Neuronal stem cell (in vitro differentiated cells): ENCODE data around the gene PRTFDC1.

Experiments
- DNase-seq: peaks from one replicate; pipeline ENCODE4 v3.0.0-alpha.2; 2013; ENCODE audit warnings: low spot score
- H2AFZ ChIP-seq: one replicate; pipeline ENCODE4 v1.6.1; 2013; ENCODE audit warnings: mild to moderate bottlenecking, low read length, inconsistent platforms
- H2AK5ac ChIP-seq: 2 replicates; pipeline ENCODE4 v1.6.1; 2013; ENCODE audit warnings: low read depth, mild to moderate bottlenecking, inconsistent platforms, low read length, moderate library complexity, mixed read lengths
- H2BK120ac ChIP-seq: 2 replicates; pipeline ENCODE4 v1.6.1; 2013; ENCODE audit warnings: low read depth, mild to moderate bottlenecking, inconsistent platforms, low read length, moderate library complexity, mixed read lengths
- H2BK12ac ChIP-seq: one replicate; pipeline ENCODE4 v1.6.1; 2013; ENCODE audit warnings: low read length, inconsistent platforms
- H2BK15ac ChIP-seq: 2 replicates; pipeline ENCODE4 v1.6.1; 2013; ENCODE audit warnings: mild to moderate bottlenecking, low read length, inconsistent platforms, mixed read lengths
- H2BK5ac ChIP-seq: one replicate; pipeline ENCODE4 v1.6.1; 2013; ENCODE audit warnings: inconsistent platforms, mild to moderate bottlenecking, low read length, moderate library complexity
- H3K14ac ChIP-seq: one replicate; pipeline ENCODE4 v1.6.1; 2013; ENCODE audit warnings: low read length, inconsistent platforms
- H3K18ac ChIP-seq: 2 replicates; pipeline ENCODE4 v1.6.1; 2013; ENCODE audit warnings: low read length, inconsistent platforms
- H3K23ac ChIP-seq: 2 replicates; pipeline ENCODE4 v1.6.1; 2013; ENCODE audit warnings: low read depth, mild to moderate bottlenecking, mixed read lengths, low read length, inconsistent platforms; ENCODE audit not compliant: poor library complexity
- H3K27ac ChIP-seq: replicated peaks from 3 replicates; pipeline ENCODE4 v1.5.1; 2013; ENCODE audit warnings: low read length, inconsistent platforms
- H3K27me3 ChIP-seq, 3 experiments: 2 replicates each; pipeline ENCODE4 v1.6.1; 2013; ENCODE audit warnings: low read length in 3 of 3, mild to moderate bottlenecking in 2 of 3, inconsistent platforms in 1 of 3, low read depth in 1 of 3, mixed read lengths in 1 of 3, moderate library complexity in 1 of 3; ENCODE audit not compliant: control insufficient read depth in 3 of 3, insufficient read depth in 3 of 3
- H3K36me3 ChIP-seq, 2 donors: replicated peaks in 1 of 2; 2 replicates each; pipeline ENCODE4 v1.6.1; 2013; ENCODE audit warnings: low read length in 2 of 2; ENCODE audit not compliant: control insufficient read depth in 2 of 2, insufficient read depth in 2 of 2
- H3K4ac ChIP-seq: 2 replicates; pipeline ENCODE4 v1.6.1; 2013; ENCODE audit warnings: inconsistent platforms, mild to moderate bottlenecking, low read length, moderate library complexity
- H3K4me1 ChIP-seq, 2 donors: 1 replicate in 1 of 2; 2 replicates in 1 of 2; pipeline ENCODE4 v1.6.1; 2013; ENCODE audit warnings: low read length in 2 of 2, low read depth in 1 of 2; ENCODE audit not compliant: control insufficient read depth in 2 of 2, insufficient read depth in 1 of 2
- H3K4me2 ChIP-seq: one replicate; pipeline ENCODE4 v1.6.1; 2013; ENCODE audit warnings: mild to moderate bottlenecking, low read length, inconsistent platforms; ENCODE audit not compliant: insufficient read depth, poor library complexity, severe bottlenecking
- H3K4me3 ChIP-seq, 2 donors: 2 replicates each; pipeline ENCODE4 v1.5.1; 2013; ENCODE audit warnings: low read length in 2 of 2, mild to moderate bottlenecking in 2 of 2, inconsistent platforms in 1 of 2, moderate library complexity in 1 of 2
- H3K79me1 ChIP-seq: one replicate; pipeline ENCODE4 v1.6.1; 2013; ENCODE audit warnings: low read depth, mild to moderate bottlenecking, inconsistent platforms, low read length, moderate library complexity
- H3K9ac ChIP-seq: one replicate; pipeline ENCODE4 v1.6.1; 2013; ENCODE audit warnings: mild to moderate bottlenecking, low read depth, low read length, inconsistent platforms; ENCODE audit not compliant: poor library complexity
- H3K9me3 ChIP-seq, 2 donors: replicated peaks in 1 of 2; 2 replicates each; pipeline versions ENCODE3 to v1.6.1; 2013; ENCODE audit warnings: low read length in 2 of 2, mild to moderate bottlenecking in 2 of 2, inconsistent platforms in 1 of 2, low read depth in 1 of 2, mixed read lengths in 1 of 2, moderate library complexity in 1 of 2; ENCODE audit not compliant: control insufficient read depth in 2 of 2, insufficient read depth in 1 of 2
- H4K8ac ChIP-seq: one replicate; pipeline ENCODE4 v1.6.1; 2013; ENCODE audit warnings: low read depth, mild to moderate bottlenecking, inconsistent platforms, low read length, moderate library complexity
- H4K91ac ChIP-seq: one replicate; pipeline ENCODE4 v1.6.1; 2013; ENCODE audit warnings: low read length, low read depth, mild to moderate bottlenecking, inconsistent platforms; ENCODE audit not compliant: poor library complexity
- WGBS, 2 donors: extraction: QIAGEN DNeasy Blood & Tissue Kit; methylation state at CpG; one replicate each; pipeline ENCODE4 v1.1.7; 2013; ENCODE audit warnings: missing lambda C conversion rate in 2 of 2, mixed read lengths in 1 of 2; ENCODE audit not compliant: insufficient read length in 2 of 2, insufficient replicate concordance in 1 of 2; ENCODE audit errors: extremely low coverage in 2 of 2; 5-methylcytosine and 5-hydroxymethylcytosine counted together

Gene PRTFDC1

DNA sequence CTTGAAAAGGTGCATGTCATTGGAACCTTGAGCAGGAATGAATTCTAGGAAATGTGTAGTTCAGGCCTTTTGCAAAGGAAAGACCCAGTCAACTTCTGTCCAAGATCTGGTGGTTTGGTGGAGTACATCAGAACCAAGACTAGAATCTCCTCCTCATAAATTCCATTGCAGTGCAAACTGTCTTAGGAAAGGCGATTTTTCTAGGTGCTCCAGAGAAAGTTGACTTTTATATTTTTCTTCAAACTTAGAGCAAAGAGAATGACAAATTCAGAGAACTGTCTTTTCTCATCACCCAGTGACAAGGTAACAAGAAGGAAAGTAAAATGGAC, 50.0 kb downstream of the PRTFDC1 start:
- Histone ChIP-seq H3K4me2 (no peak overlapping the region), H3K18ac (no peak overlapping the region), H2BK120ac (no peak overlapping the region), H2BK15ac (no peak overlapping the region), H3K27ac (no peak overlapping the region), H4K8ac (no peak overlapping the region), H3K4me1 (peaks cover 0 to 5% of the 10 kb centered on the region in 2 donors), H3K27me3 (no peaks in the 10 kb centered on the region), H3K36me3 (no peaks in the 10 kb centered on the region), H3K79me1 (no peaks in the 10 kb centered on the region), H3K9me3 (peaks cover 0 to 3% of the 10 kb centered on the region in 2 donors), H3K4me3 (no peak overlapping the region), H3K4ac (no peak overlapping the region), H2AK5ac (no peak overlapping the region), H3K14ac (no peak overlapping the region), H3K9ac (no peak overlapping the region), H3K23ac (no peak overlapping the region), H2AFZ (no peak overlapping the region), H2BK12ac (no peak overlapping the region), H2BK5ac (no peak overlapping the region), H4K91ac (no peak overlapping the region)
- no CpG with 5 or more reads among the region's 1 CpG for WGBS, 2 donors
- no peak for DNase-seq

DNA sequence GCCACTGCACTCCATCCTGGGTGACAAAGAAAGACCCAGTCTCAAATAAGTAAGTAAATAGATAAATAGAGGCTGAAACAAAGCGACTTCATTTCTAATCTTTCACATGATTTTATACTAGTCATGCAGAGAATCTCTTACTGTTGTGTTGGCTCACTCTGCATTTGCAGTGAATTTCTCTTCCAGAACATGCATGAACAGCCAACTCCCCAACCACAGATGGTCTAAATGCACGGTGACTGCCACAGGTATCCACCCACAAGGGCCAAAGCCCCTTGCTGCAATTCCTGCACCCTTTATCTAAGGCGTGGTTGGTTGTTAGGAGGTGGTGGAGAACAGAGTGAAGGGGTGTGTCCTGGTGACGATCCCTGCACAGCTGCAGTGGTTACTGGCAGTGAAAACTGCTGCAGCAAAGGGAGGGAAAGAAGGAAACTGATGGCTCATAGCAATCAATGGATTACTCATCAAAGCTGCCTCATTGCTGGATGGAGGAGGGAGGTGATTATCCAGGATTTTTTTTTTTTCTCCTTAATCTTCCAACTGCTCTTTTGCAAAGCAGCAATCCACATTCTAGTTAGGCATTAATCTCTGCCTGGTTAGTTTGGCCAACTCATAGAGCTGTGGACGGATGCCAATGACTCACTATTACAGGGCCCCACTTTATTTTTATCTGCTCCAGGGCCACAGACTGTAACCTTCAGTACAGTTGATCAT, 50.6 kb downstream of the PRTFDC1 start:
- H3K27ac ChIP-seq, result no peak overlapping the region
- peaks cover 0 to 5% of the 10 kb centered on the region in 2 donors for H3K4me1 ChIP-seq
- no peak overlapping the region for H3K14ac ChIP-seq
- no peak overlapping the region for H3K23ac ChIP-seq
- H3K4me2 ChIP-seq, result no peak overlapping the region
- H4K91ac ChIP-seq, result no peak overlapping the region
- H2AK5ac ChIP-seq, result no peak overlapping the region
- no peak overlapping the region for H3K4me3 ChIP-seq
- H3K4ac ChIP-seq, result no peak overlapping the region
- no peaks in the 10 kb centered on the region for H3K27me3 ChIP-seq
- no peak overlapping the region for H2BK12ac ChIP-seq
- H3K36me3 ChIP-seq, result no peaks in the 10 kb centered on the region
- H2BK5ac ChIP-seq, result no peak overlapping the region
- H2AFZ ChIP-seq, result no peak overlapping the region
- H3K9ac ChIP-seq, result no peak overlapping the region
- H4K8ac ChIP-seq, result no peak overlapping the region
- no peak overlapping the region for H2BK120ac ChIP-seq
- peaks cover 0 to under 1% of the 10 kb centered on the region in 2 donors for H3K9me3 ChIP-seq
- no peak overlapping the region for H2BK15ac ChIP-seq
- no peaks in the 10 kb centered on the region for H3K79me1 ChIP-seq
- DNase-seq, result no peak
- WGBS, 2 donors, result no CpG with 5 or more reads among the region's 5 CpGs
- no peak overlapping the region for H3K18ac ChIP-seq

DNA sequence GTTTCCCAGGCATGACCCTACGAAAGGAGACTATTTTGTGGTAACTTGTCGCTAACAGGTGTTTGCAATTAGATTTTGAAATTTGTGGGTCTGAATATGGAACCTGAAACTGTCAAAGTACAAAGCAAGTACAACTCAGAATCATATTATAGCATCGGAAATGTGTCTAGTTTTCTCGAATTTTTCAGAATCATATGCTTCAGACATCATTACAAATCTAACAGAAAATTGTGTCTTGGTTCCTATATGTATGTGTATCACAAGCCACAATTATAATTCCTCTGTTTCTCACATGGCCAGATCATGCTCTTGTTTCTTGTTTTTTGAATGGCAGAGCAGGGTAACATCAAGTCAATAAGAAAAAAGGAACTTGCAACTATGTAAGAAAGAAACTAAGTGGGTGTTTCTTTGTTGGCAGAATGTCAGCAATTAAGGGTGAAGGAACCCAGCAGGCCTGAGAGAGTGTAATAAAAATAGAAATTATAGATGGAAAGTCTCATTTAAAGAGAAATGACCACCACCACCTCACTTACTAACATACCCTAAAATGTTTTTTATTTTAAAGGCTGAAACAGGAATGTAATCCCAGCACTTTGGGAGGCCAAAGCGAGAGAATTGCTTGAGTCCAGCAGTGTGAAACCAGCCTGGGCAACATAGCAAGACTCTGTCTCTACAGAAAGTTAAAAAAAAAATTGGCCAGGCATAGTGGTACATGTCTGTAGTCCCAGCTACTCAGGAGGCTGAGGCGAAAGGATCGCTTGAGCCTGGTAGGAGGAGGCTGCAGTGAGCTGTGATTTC, 51.3 kb downstream of the PRTFDC1 start:
- WGBS, 2 donors, result no CpG with 5 or more reads among the region's 7 CpGs
- Histone ChIP-seq H2BK5ac (no peak overlapping the region), H2AK5ac (no peak overlapping the region), H2BK15ac (no peak overlapping the region), H3K36me3 (no peaks in the 10 kb centered on the region), H4K8ac (no peak overlapping the region), H2BK120ac (no peak overlapping the region), H3K9me3 (no peaks in the 10 kb centered on the region), H3K18ac (no peak overlapping the region), H3K27ac (no peak overlapping the region), H3K4me2 (no peak overlapping the region), H2AFZ (no peak overlapping the region), H3K4me3 (no peak overlapping the region), H3K27me3 (no peaks in the 10 kb centered on the region), H3K4me1 (peaks cover 0 to 5% of the 10 kb centered on the region in 2 donors), H4K91ac (no peak overlapping the region), H3K14ac (no peak overlapping the region), H3K79me1 (no peaks in the 10 kb centered on the region), H3K4ac (no peak overlapping the region), H3K23ac (no peak overlapping the region), H2BK12ac (no peak overlapping the region), H3K9ac (no peak overlapping the region)
- DNase-seq, result no peak

DNA sequence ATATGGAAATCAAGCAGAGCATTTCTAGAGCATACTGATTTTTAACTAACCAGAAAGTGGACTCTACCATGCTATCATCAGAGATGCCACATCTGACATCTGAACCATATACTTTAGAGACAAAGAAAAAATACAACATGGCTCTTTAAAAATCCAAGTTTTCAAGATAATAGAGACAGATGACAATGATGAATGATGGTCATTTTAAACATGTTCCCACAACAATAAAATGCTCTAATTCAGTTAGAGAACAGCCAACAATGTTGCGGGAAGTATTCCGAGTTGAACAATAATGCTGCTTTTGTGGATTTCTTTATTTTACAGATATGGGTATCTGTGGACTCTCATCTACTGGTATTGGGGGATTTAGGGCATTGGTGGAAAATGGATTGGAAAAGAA, 52.8 kb downstream of the PRTFDC1 start:
- Histone ChIP-seq H4K91ac (no peak overlapping the region), H3K27me3 (no peaks in the 10 kb centered on the region), H3K9me3 (no peaks in the 10 kb centered on the region), H3K9ac (no peak overlapping the region), H3K23ac (no peak overlapping the region), H3K4me1 (peaks cover 0 to 5% of the 10 kb centered on the region in 2 donors), H3K4me2 (no peak overlapping the region), H3K4me3 (no peak overlapping the region), H2AFZ (no peak overlapping the region), H3K18ac (no peak overlapping the region), H2BK5ac (no peak overlapping the region), H3K36me3 (no peaks in the 10 kb centered on the region), H4K8ac (no peak overlapping the region), H2BK120ac (no peak overlapping the region), H2AK5ac (no peak overlapping the region), H2BK12ac (no peak overlapping the region), H3K79me1 (no peaks in the 10 kb centered on the region), H2BK15ac (no peak overlapping the region), H3K14ac (no peak overlapping the region), H3K27ac (no peak overlapping the region), H3K4ac (no peak overlapping the region)
- DNase-seq, result no peak
- no CpG with 5 or more reads among the region's 2 CpGs for WGBS, 2 donors
